H7 (cell line): ENCODE results near the gene WBP1L. TPM values are rescaled to one million over a fixed set of nuclear protein-coding genes. Genes with fewer than 3 reads are reported as not detected.

Experiments
- DNase-seq: peaks from one replicate; pipeline ENCODE4 v3.0.0; 2012
- H3K27me3 ChIP-seq: 2 replicates; pipeline ENCODE4 v1.6.0; 2011; ENCODE audit warnings: mild to moderate bottlenecking, low read length; ENCODE audit not compliant: control insufficient read depth, insufficient read depth
- H3K36me3 ChIP-seq: replicated peaks from 2 replicates; pipeline ENCODE4 v1.5.1; 2011; ENCODE audit warnings: low read length; ENCODE audit not compliant: control insufficient read depth, insufficient read depth
- H3K4me3 ChIP-seq: 2 replicates; pipeline ENCODE4 v1.5.1; 2011; ENCODE audit warnings: low read depth, mild to moderate bottlenecking, control low read depth, low read length, moderate library complexity; ENCODE audit not compliant: insufficient read depth
- total RNA-seq: library from RNA; depleted of rRNA; stranded (reverse); fragments of >200 nt; shearing (Covaris generic); gene quantifications from 2 replicates; pipeline ENCODE4 v1.2.3, GENCODE V29; 2014

The WBP1L gene
- total RNA-seq, 1 experiment from 2014 or later, result 13.9 TPM

DNA sequence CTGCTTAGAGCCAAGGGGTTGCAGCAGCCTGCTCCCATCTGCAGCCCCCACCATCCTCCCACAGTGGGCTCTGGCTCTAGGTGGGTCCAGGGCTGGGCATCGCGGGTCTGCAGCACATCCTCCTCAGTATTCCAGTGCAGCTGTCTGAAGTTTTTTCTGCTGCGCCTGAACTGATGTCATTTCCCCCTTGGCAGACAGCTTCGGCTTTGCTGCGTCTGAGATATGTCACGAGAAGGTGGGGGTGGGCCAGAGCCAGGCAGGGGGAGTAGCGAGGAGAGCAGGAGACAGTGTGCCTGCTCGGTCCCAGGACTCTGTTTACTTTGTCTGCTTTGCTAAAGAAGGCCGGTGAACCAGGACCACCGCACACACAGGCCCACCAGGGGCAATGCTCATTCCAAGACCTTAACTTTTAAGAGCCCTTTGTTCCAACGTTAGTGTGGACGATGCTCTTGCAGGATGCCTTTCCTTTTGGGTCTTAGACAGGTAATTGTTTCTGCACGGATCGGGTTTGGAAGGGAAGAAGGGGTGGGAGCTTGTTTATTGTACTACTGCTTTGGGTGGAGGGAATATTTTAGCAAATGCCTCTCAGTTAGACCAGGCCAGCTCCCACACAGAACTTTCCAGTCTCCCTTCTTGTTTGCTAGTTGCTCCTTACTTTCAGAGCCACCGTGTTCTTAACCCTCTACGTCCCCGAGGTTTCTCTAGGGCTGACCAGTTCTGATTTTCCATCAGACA, 32.4 kb downstream of the WBP1L start:
- Histone ChIP-seq H3K27me3 (no peaks in the 10 kb centered on the region), H3K36me3 (no peaks in the 10 kb centered on the region), H3K4me3 (no peak overlapping the region; the same call in 1 of the 2 replicates)
- peak; percentile 36 for DNase-seq

DNA sequence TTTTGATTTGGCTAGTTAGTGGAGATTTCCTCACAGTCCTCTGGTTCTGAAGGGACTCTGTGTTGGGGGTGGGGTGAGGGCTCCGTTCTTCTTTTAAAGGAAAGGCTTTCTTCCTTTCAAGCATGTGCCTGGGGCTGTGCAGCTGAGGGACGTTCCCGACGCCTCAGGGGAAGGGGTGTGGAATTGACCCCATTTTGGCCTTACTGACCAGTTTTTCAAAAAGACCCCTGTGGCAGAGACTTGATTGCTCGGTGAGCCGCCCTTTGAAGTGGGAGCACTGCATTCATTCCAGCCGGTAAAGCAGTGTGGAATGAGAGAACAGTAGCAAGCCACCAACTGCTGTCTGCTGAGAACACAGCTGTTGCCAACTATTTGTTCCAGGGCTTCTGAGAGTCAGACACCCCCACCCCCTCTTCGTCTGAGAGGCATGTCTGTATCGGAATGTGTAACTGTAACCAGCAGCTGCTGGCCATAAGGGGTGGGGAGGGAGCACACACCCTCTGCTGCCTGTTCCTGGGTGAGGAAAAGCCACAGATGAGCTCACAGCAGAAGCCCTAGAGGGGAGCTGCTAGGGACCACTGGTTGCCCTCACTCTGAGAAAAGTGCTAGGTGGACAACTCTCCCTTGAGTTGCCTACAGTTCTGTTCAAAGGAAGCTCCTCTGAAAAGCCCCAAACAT, 33.2 kb downstream of the WBP1L start:
- H3K4me3 ChIP-seq, result no peak overlapping the region; the same call in 1 of the 2 replicates
- peak; percentile 67 for DNase-seq
- H3K27me3 ChIP-seq, result no peaks in the 10 kb centered on the region
- H3K36me3 ChIP-seq, result no peaks in the 10 kb centered on the region

DNA sequence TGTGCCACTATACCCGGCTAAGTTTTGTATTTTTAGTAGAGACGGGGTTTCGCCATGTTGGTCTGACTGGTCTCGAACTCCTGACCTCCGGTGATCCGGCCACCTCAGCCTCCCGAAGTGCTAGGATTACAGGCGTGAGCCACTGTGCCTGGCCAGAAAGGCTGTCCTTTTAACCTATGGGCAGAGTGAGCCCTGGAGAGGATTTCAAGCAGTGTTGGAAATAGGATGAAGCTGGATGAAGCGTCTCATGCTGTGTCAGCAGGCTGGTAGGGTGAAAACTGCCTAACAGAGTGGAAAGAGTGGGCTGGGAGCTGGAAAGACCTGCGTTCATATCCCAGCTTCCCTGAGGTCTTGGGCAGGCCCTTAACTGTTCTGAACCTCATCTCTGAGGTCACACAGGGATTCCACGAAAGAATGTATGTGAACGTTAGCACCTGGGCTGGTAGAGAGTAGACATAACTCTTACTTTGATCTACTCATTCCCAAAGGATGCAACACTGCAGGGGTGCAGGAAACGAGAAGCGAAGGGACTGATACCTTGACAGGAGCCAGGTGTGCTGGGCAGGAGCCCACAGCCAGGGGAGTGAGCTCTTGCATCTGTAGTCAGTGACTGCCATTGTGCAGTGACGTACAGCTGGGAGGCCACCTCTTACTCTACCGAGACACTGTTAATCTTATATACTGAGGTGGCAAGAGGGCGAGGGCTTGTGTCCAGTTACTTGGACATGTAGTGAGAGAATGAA, 34.1 kb downstream of the WBP1L start:
- H3K4me3 ChIP-seq, result no peak overlapping the region
- DNase-seq, result no peak
- H3K36me3 ChIP-seq, result no peaks in the 10 kb centered on the region

DNA sequence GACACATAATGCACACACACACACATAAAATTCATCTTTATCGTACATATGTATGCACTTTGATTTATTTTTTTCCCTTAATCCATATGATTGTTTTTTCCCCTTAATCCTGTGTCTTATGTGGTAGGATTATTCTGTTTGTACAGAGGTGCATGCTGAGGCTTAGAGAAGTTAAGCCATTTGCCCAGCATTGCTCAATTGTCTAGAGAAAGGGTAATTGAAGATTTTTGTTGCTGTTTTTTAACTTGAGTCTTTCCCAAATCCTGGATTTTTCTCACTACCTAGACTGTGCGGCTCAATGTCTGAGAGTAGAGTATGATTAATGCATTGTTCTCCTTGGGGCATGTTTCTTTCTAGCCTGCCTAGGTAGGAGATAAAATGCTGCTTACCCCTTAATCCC, 35.0 kb downstream of the WBP1L start:
- H3K36me3 ChIP-seq, result no peaks in the 10 kb centered on the region
- H3K27me3 ChIP-seq, result no peaks in the 10 kb centered on the region
- no peak overlapping the region for H3K4me3 ChIP-seq
- no peak for DNase-seq

More for the DNA sequence above, 34.1 kb downstream of the WBP1L start:
- H3K27me3 ChIP-seq, result no peaks in the 10 kb centered on the region

DNA sequence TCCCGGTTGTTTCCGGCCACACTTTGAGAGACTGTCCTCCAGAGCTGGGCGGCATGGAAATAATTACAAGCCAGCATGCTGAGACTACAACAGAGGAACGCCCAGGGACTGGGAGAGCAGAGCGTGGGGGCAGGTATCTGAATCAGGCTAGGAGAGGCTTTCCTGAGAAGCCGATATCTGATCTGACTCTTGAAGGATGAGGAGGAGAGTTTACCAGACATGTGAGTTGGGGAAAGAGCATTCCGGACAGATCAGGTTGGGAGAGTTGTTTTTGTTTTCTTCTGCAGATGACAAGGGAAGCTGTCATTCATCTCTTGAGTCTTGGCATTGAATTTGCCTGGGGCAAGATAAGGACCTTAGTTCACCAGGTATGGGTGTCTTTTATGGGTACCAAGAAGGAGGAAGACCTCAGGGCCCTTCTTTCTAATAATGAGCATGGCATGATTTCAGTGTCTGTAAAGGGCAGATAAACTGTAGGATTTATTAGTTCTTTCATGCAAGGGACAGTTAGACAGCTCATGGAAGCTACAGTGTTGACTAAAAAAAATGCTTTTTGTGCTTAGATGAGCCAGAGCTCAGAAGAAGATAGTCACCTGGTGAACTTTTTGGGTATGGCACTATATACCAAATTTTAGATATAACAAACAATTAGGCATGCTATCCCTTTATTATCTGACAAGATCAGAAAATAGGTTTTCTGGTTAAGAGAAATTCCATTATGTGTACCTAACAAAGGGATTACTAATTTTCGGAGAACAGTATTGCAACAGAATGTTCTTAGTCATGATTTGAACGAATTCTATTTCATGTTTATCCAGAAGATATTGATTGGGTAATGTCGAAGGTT, 36.2 kb downstream of the WBP1L start:
- Histone ChIP-seq H3K27me3 (no peaks in the 10 kb centered on the region), H3K36me3 (no peaks in the 10 kb centered on the region), H3K4me3 (no peak overlapping the region)
- DNase-seq, result no peak

DNA sequence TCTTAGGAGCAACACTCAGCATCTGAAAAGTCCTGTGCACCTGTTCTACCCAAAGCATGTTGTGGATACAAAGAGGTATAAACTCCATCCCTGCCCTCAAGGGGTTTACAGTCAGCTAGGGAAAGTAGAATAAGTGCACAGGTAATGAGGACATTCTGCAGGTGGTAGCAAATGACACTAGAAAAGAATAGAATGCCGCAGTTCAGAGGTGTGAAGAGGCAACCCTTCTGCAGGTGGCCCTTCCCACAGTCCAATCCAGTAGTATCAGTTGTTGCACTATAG, 36.7 kb downstream of the WBP1L start:
- Histone ChIP-seq H3K4me3 (no peak overlapping the region), H3K27me3 (no peaks in the 10 kb centered on the region), H3K36me3 (no peaks in the 10 kb centered on the region)
- no peak for DNase-seq

DNA sequence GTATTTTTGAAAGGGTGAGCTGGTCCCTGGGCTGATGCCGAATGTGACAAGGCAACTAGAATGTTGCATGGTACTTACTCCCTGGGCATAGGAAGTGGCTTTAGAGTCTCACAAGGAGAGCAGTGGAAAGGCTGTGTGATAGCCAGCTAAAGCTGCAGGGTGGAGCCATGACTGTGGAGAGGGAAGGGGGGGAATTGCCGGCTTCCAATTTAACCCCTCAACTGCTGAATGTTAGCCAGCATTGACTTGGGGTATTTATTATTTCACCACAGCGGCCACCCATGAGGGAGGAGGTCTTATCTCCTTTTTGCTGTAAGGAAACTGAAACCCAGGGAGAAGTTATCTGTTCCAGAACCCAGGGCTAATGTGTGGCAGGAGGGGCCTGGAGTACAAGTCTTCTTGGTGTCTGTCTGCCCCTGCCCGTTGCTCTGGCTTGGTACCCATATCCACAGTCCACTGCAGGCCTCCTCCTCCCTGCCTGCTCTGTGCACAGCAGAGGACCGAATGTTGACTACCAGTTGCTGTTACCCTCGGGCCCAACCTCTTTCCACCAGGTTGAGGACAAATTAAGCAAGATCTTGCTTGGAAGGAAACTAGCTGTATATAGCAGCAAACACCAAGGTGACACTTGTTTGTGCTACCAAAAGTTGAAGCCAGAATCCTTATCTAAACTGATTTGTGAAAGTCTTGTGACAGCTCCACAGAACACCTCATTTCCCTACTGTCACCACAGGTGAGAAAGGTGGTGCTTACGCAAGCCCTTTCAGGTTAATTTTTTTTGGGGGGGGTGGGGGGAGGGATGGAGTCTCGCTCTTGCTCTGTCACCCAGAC, 37.6 kb downstream of the WBP1L start:
- Histone ChIP-seq H3K4me3 (no peak overlapping the region), H3K27me3 (no peaks in the 10 kb centered on the region), H3K36me3 (no peaks in the 10 kb centered on the region)
- DNase-seq, result peak; percentile 54

DNA sequence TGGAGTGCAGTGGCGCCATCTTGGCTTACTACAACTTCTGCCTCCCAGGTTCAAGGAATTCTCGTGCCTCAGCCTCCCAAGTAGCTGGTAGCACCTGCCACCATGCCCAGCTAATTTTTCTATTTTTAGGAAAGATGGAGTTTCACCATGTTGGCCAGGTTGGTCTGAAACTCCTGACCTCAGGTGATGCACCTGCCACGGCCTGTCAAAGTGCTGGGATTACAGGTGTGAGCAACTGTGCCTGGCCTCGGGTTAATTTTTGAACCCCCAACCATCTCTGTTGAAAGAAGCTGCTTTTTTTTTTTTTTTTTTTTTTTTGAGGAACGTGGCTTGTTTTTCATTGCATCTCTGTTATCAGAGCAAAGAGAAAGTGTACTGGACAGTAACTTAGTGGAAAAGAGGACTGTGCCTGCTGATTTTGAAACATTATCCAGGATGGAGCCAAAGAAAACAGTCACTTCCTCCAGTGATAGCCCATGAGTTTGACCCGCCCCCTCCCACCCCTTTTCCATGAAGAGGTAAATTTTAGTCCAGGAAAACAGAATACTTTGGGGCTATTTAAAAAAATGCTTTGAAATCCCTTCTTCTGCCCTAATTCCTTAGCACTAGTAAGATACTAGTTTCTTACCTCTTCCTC, 38.3 kb downstream of the WBP1L start:
- Histone ChIP-seq H3K27me3 (no peaks in the 10 kb centered on the region), H3K36me3 (no peaks in the 10 kb centered on the region), H3K4me3 (no peak overlapping the region)
- no peak for DNase-seq

DNA sequence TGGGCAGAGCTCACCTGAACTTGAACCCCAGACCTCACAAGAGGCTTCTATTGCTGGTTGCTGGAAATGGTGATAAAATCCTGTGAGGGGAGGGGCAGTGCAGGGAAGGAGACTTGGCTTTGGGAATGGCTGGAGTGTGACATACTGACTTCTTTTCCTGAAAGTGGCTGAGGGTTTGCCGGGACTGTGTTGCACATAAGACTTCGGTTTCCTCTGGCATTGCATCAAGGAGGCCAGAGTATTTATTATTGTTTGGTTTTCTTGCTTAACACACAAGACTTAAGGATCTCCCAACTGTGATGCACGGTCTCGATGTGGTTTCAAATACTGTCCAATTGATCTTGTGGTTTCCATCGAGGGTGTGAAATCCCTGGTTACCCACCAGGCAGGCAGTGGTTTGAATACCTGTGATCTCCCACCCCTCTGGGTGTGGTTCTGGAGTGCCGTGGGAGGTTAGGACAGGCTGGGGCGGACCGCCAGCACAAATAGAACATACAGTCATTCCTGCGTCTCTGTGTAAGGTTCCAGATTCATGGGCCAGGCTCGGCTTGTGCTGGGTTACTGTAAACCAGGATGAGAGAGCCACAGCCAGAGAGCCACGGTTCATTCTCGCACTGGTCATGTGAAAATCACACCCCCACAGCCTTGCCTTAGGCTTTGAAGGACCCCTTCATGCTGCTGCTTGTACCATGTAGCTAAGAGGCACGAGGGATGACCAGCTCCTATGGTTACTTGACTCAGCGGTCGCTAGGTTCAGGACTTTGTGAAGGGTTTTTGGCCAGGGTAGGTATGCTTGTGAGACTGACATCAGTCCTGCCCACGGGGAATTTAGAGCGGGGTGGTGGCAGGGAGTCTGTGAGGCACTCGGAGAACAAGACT, 39.2 kb downstream of the WBP1L start:
- no peaks in the 10 kb centered on the region for H3K27me3 ChIP-seq
- DNase-seq, result no peak
- no peak overlapping the region for H3K4me3 ChIP-seq
- no peaks in the 10 kb centered on the region for H3K36me3 ChIP-seq

DNA sequence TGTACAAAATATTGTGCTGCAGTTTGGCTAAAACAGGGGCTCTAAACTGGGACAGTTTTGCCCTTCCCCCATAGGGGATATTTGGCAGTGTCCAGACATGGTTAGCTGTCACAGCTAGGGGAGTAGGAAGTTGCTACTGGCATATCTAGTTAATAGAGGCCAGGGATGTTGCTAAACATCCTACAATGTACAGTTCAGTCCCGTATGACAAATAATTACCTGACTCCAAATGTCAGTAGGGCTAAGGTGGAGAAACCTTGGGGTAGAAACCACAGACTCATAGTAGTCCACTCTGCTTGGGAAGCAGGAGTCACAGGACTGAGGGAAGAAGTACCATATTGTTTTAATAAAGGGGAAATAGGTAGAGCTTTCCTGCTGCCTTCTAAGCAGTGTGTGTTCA, 39.8 kb downstream of the WBP1L start:
- Histone ChIP-seq H3K36me3 (no peaks in the 10 kb centered on the region), H3K27me3 (no peaks in the 10 kb centered on the region), H3K4me3 (no peak overlapping the region)
- DNase-seq, result no peak

DNA sequence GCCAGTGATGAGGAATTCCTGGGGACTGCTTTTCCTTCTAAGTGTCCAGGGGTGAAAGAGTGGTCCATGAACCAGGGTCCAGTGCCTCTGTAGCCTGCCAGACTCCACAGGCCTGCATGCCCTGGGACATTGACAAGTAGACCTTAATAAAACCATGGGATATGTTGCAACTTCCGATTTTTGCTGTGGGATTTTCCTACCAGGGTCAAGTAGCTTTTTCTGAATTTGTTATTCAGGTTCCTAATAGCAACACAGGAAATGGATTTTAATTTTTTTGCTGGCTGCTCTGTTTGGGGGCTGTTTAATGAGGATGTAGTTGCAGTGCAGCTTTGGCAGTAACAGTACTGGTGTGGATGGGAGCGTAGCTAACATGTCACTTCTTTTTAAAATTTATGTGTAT, 42.1 kb downstream of the WBP1L start:
- no peaks in the 10 kb centered on the region for H3K36me3 ChIP-seq
- no peak for DNase-seq
- no peaks in the 10 kb centered on the region for H3K27me3 ChIP-seq
- no peak overlapping the region for H3K4me3 ChIP-seq

DNA sequence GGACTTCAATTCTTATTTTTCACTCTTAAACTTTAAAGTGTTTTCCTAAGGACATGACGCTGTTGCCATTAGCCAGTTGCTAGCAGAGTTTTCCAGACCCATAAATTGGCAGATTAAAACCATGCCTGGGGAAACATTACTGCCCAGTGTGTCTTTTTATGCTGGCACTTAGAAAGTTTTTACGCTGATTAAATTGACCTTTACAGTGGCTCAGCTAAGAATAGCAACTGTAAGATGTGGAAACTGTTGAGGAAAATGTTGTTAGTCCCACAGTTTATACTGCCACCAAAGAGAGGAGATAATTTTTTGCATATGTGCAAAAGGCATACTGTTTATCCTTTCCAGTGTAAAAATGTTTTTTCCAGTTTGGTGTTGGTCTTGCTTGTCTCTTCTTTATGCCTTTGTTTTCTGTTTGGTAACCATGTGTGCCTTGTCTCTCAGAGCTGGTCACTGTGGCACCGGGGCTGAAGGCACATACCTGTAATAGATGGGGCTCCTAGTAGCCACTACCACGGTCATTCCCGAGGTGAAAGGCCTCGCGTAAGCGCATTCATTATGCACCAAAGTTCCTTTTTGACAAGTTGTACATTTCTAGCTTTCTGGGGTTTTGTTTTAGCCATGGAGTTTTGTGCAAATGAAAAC, 48.1 kb downstream of the WBP1L start:
- Histone ChIP-seq H3K27me3 (no peaks in the 10 kb centered on the region), H3K4me3 (no peak overlapping the region), H3K36me3 (no peaks in the 10 kb centered on the region; the same call in 1 of the 2 replicates)
- no peak for DNase-seq
